Endodermal cell (in vitro differentiated cells): ENCODE data around the gene EIF5A2. TPM values are rescaled to one million over a fixed set of nuclear protein-coding genes. Genes with fewer than 3 reads are reported as not detected.

ENCODE experiments used
- DNase-seq: peaks from one replicate; pipeline ENCODE4 v3.0.0-alpha.2; 2017
- H3K27ac ChIP-seq: 2 replicates; pipeline ENCODE4 v1.5.1; 2013; ENCODE audit warnings: mild to moderate bottlenecking, low read depth, low read length, moderate library complexity
- H3K27me3 ChIP-seq: 2 replicates; pipeline ENCODE4 v1.6.1; 2013; ENCODE audit warnings: mild to moderate bottlenecking, low read length, moderate library complexity; ENCODE audit not compliant: insufficient read depth, control insufficient read depth, poor library complexity, severe bottlenecking
- H3K36me3 ChIP-seq: 2 replicates; pipeline ENCODE4 v1.7.0; 2013; ENCODE audit warnings: mild to moderate bottlenecking, low read length, moderate library complexity; ENCODE audit not compliant: control insufficient read depth, insufficient read depth
- H3K4me1 ChIP-seq: one replicate; pipeline ENCODE4 v1.7.0; 2013; ENCODE audit warnings: low read length; ENCODE audit not compliant: control insufficient read depth, insufficient read depth
- H3K4me3 ChIP-seq: 2 replicates; pipeline ENCODE4 v1.5.1; 2013; ENCODE audit warnings: mild to moderate bottlenecking, low read length, moderate library complexity
- H3K9ac ChIP-seq: 2 replicates; pipeline ENCODE4 v1.6.1; 2013; ENCODE audit warnings: mild to moderate bottlenecking, low read length, moderate library complexity; ENCODE audit not compliant: poor library complexity, severe bottlenecking; ENCODE audit errors: extremely low read depth
- H3K9me3 ChIP-seq: 2 replicates; pipeline ENCODE4 v1.6.1; 2013; ENCODE audit warnings: mild to moderate bottlenecking, low read length, moderate library complexity; ENCODE audit not compliant: control insufficient read depth
- H3K27ac Mint-ChIP-seq: 2 replicates; pipeline ENCODE4 v1.8.0; 2020; ENCODE audit warnings: mixed read lengths
- H3K27me3 Mint-ChIP-seq: 2 replicates; pipeline ENCODE4 v1.8.0; 2021; ENCODE audit warnings: mild to moderate bottlenecking, mixed read lengths; ENCODE audit not compliant: insufficient read depth
- H3K36me3 Mint-ChIP-seq: 2 replicates; pipeline ENCODE4 v1.8.0; 2020; ENCODE audit warnings: low read depth, mixed read lengths
- H3K4me1 Mint-ChIP-seq: 2 replicates; pipeline ENCODE4 v1.8.0; 2020; ENCODE audit warnings: mixed read lengths
- H3K4me3 Mint-ChIP-seq: 2 replicates; pipeline ENCODE4 v1.8.0; 2020; ENCODE audit warnings: mild to moderate bottlenecking, moderate library complexity, mixed read lengths
- H3K9me3 Mint-ChIP-seq: 2 replicates; pipeline ENCODE4 v1.8.0; 2020; ENCODE audit warnings: mild to moderate bottlenecking, mixed read lengths
- CTCF ChIP-seq: fragments of 200-600 bp; sonication (generic); conservative IDR thresholded peaks from 2 replicates; pipeline ENCODE4 v1.5.0; 2021; ENCODE audit warnings: antibody characterized with exemption, mild to moderate bottlenecking
- WGBS, 2 experiments: methylation state at CpG; one replicate each; pipeline versions ENCODE4 v1.1.5 to v1.1.7; 2013; ENCODE audit warnings: missing lambda C conversion rate in 2 of 2, mixed read lengths in 1 of 2; ENCODE audit not compliant: insufficient coverage in 1 of 2, insufficient read length in 1 of 2; 5-methylcytosine and 5-hydroxymethylcytosine counted together
- total RNA-seq, 2 donors: library from RNA; stranded (reverse); fragmentation: NEBNext Ultra II Directional in 1 of 2; extraction: Animal tissue kit (Norgen Biotek cat#: 25700) in 1 of 2; gene quantifications; 2 replicates in 1 of 2; 3 replicates in 1 of 2; pipeline ENCODE4 v1.2.1, GENCODE V29; 2021

Gene EIF5A2
- total RNA-seq, 2 donors from 2014 or later, result 8.4 to 12.4 TPM

- H3K27ac Mint-ChIP-seq, result no peak overlapping the region
- 86 to 100% methylated on average over 1 to 2 of the region's 2 CpGs for WGBS, 2 experiments
- H3K36me3 ChIP-seq, result no peaks in the 10 kb centered on the region
- no peaks in the 10 kb centered on the region for H3K27me3 ChIP-seq
- H3K27ac ChIP-seq, result no peak overlapping the region
- no peaks in the 10 kb centered on the region for H3K4me1 ChIP-seq
- H3K4me3 Mint-ChIP-seq, result no peak overlapping the region
- peaks cover 20% of the 10 kb centered on the region for H3K9me3 Mint-ChIP-seq
- no peak overlapping the region for H3K9ac ChIP-seq
- DNase-seq, result no peak
- peaks cover 15% of the 10 kb centered on the region for H3K9me3 ChIP-seq
- peaks cover 19% of the 10 kb centered on the region for H3K36me3 Mint-ChIP-seq
- TF ChIP-seq CTCF, result no peak
- H3K4me3 ChIP-seq, result no peak overlapping the region
- peaks cover 23% of the 10 kb centered on the region for H3K4me1 Mint-ChIP-seq
- H3K27me3 Mint-ChIP-seq, result no peaks in the 10 kb centered on the region
These were observed 68.1 kb downstream of the EIF5A2 start for GRCh38 chr3:170840291-170840859.

GRCh38 chr3:170839518-170840100, 68.8 kb downstream of the EIF5A2 start:
- Mint-ChIP-seq H3K4me3 (no peak overlapping the region), H3K27ac (no peak overlapping the region)

More at GRCh38 chr3:170839518-170840100, 68.8 kb downstream of the EIF5A2 start:
- H3K4me1 Mint-ChIP-seq, result peaks cover 30% of the 10 kb centered on the region
- Histone ChIP-seq H3K27me3 (no peaks in the 10 kb centered on the region), H3K27ac (no peak overlapping the region), H3K36me3 (no peaks in the 10 kb centered on the region), H3K9ac (no peak overlapping the region), H3K4me1 (peaks cover 7% of the 10 kb centered on the region), H3K4me3 (no peak overlapping the region), H3K9me3 (peaks cover 8% of the 10 kb centered on the region)
- no peak for DNase-seq
- peaks cover 14% of the 10 kb centered on the region for H3K9me3 Mint-ChIP-seq
- TF ChIP-seq CTCF, result no peak
- WGBS, 2 experiments, result 93 to 95% methylated on average over 3 of the region's 3 CpGs
- H3K27me3 Mint-ChIP-seq, result no peaks in the 10 kb centered on the region
- H3K36me3 Mint-ChIP-seq, result peaks cover 15% of the 10 kb centered on the region

Other genes with a start within 250 kb of the EIF5A2 start
- gene RPL22L1, start 38.4 kb downstream of the EIF5A2 start, total RNA-seq, result 100 to 1,000 TPM in 1 of 2 donors, 10 to 100 TPM in 1; 98.0 to 119 TPM
- gene SLC2A2, start 118.1 kb upstream of the EIF5A2 start, total RNA-seq, result under 1 TPM; 0.24 to 0.51 TPM